ENCODE measurements around the gene TSPAN9.

The TSPAN9 gene

DNA sequence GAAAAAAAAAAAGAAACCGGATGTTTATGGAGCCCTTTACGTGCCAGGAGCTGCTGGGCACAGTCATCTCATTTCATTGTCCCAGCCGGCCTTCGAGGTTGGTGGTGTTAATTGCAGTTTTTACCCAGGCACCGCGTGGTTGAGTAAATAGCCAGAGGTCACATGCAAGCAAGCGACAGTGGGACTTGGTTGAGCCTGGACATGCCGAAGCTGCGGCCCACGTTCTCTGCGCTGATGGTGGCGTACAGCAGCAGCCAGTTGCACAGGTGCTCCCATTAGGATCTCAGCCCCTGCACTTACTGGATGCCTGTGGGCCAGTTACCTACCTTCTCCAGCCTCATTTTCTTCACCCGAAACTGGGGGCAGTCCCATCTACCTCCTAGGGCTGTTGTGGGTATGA lies 54.0 kb downstream of the TSPAN9 start:
- no peak for DNase-seq (ENCODE audit: low read depth)
- H3K4me3 ChIP-seq (ENCODE audit: low read length) = no peak overlapping the region
- TF ChIP-seq CTCF (conservative IDR thresholded peaks at IDR 0.05; ENCODE audit: low read length) = no peak

- DNase-seq (ENCODE audit: low read depth) = peak; percentile 73
- no peak overlapping the region for H3K4me3 ChIP-seq (ENCODE audit: low read length)
- TF ChIP-seq CTCF (conservative IDR thresholded peaks at IDR 0.05; ENCODE audit: low read length) = no peak
Observed at GRCh38 chr12:3132636-3133404, 55.6 kb downstream of the TSPAN9 start.

DNA sequence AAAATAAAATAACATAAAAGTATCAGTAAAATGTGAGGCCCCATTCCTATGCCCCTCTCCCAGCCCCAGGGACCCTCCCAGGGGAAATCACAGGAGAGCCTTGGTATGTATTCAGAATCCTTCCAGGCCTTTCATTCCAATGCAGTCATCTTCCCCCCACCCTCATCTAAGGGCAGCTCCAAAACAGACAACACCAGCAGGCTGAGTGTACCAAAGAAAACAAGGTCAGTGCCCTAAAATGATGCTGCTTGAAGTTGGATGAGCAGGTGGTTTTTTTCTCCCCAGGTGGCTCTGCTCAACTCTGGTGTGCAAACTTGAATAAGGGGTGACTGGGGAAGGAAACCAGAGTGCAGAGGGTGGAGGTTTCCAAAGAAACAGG lies 56.2 kb downstream of the TSPAN9 start:
- DNase-seq (ENCODE audit: low read depth) = peak; percentile 50
- no peak overlapping the region for H3K4me3 ChIP-seq (ENCODE audit: low read length)
- no peak for TF ChIP-seq CTCF (conservative IDR thresholded peaks at IDR 0.05; ENCODE audit: low read length)

DNA sequence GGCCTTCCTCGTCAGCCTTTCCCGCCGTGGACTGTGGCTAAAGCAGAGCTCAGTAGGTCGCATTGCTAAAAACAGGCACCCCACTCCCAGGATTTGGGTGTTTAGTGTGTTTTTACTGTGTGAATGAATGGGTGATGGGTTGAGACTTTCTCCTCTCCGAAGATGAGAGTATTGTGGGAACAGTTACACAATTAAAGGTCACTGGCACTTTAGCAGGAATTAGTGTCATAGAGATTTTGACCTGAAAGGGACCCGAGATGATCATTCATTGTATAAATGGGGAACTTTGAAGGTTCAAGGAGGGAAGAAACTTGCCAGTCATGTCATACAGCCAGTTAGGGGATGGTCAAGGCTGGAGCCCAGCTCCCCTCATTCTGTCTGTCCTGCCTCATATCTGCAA lies 56.9 kb downstream of the TSPAN9 start:
- TF ChIP-seq CTCF (conservative IDR thresholded peaks at IDR 0.05; ENCODE audit: low read length) = no peak
- H3K4me3 ChIP-seq (ENCODE audit: low read length) = no peak overlapping the region
- no peak for DNase-seq (ENCODE audit: low read depth)

DNA sequence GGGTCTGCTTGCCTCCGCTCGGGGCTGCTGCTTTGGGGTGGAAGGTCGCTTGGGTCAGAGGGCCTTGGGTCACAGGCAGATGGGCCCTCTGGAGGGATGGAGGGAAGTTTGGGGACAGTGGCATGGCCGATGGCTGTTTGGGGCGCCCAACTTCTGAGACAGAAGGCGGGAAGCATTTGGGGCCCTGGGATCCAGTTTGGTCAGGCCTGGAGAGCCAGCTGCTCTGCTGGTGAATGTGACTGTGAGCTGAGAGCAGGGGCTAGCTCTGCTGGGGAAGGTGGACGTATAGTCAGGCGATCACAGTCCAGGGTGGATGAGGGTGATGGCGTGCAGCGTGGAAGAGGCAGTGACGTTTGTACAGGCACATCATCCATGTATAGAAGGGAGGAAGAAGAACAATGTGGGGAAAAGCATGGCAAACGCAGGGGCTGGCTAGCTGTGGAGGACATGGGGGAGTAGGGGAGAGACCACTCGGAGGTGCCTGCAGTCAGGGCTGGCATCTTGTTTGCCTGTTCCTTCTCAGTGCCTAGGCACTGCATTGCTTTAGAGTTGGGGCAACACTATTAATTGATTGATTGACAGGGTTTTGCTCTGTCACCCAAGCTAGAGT lies 57.5 kb downstream of the TSPAN9 start:
- DNase-seq (ENCODE audit: low read depth) = no peak
- no peak overlapping the region for H3K4me3 ChIP-seq (ENCODE audit: low read length)
- TF ChIP-seq CTCF (conservative IDR thresholded peaks at IDR 0.05; ENCODE audit: low read length) = no peak

- peak; percentile 77 for DNase-seq (ENCODE audit: low read depth)
- peak; percentile 84 for TF ChIP-seq CTCF (conservative IDR thresholded peaks at IDR 0.05; ENCODE audit: low read length)
- no peak overlapping the region for H3K4me3 ChIP-seq (ENCODE audit: low read length)
Observed at GRCh38 chr12:3135522-3136461, 58.6 kb downstream of the TSPAN9 start.

All from AG10803 (cell line).